ENCODE measurements around the gene FAN1.

FAN1 gene

GRCh38 chr15:30956216-30957124 lies 52.8 kb downstream of the FAN1 start:
- no peak for DNase-seq (ENCODE audit: low spot score)

- DNase-seq (ENCODE audit: low spot score) = no peak
Observed at GRCh38 chr15:30958219-30958618, 54.5 kb downstream of the FAN1 start.

GRCh38 chr15:30962079-30962478 lies 58.4 kb downstream of the FAN1 start:
- DNase-seq (ENCODE audit: low spot score) = no peak

- no peak for DNase-seq (ENCODE audit: low spot score)
Observed at GRCh38 chr15:30962659-30963058, 58.9 kb downstream of the FAN1 start.

- DNase-seq (ENCODE audit: low spot score) = no peak
Observed at GRCh38 chr15:30963681-30964080, 60.0 kb downstream of the FAN1 start.

- DNase-seq (ENCODE audit: low spot score) = no peak
Observed at GRCh38 chr15:30969724-30970123, 66.0 kb downstream of the FAN1 start.

- DNase-seq (ENCODE audit: low spot score) = no peak
Observed at GRCh38 chr15:30973379-30973778, 69.7 kb downstream of the FAN1 start.

- DNase-seq (ENCODE audit: low spot score) = no peak
Observed at GRCh38 chr15:30974112-30974511, 70.4 kb downstream of the FAN1 start.

- DNase-seq (ENCODE audit: low spot score) = no peak
Observed at GRCh38 chr15:30978328-30978727, 74.6 kb downstream of the FAN1 start.

GRCh38 chr15:30979457-30979856 lies 75.7 kb downstream of the FAN1 start:
- DNase-seq (ENCODE audit: low spot score) = no peak

GRCh38 chr15:30984118-30984517 lies 80.4 kb downstream of the FAN1 start:
- DNase-seq (ENCODE audit: low spot score) = no peak

- no peak for DNase-seq (ENCODE audit: low spot score)
Observed at GRCh38 chr15:30984542-30984941, 80.8 kb downstream of the FAN1 start.

- DNase-seq (ENCODE audit: low spot score) = no peak
Observed at GRCh38 chr15:30985081-30985531, 81.4 kb downstream of the FAN1 start.

- DNase-seq (ENCODE audit: low spot score) = no peak
Observed at GRCh38 chr15:30990036-30990435, 86.3 kb downstream of the FAN1 start.

- no peak for DNase-seq (ENCODE audit: low spot score)
Observed at GRCh38 chr15:30990446-30991254, 86.9 kb downstream of the FAN1 start.

GRCh38 chr15:30991255-30992235 lies 87.8 kb downstream of the FAN1 start, which contains the start of gene MTMR10:
Gene MTMR10, minus strand, starts transcription at chr15:30991628. Its CDS starts 122 bp downstream, at chr15:30991506.
- peak; percentile 55 for DNase-seq (ENCODE audit: low spot score)

- no peak for DNase-seq (ENCODE audit: low spot score)
Observed at GRCh38 chr15:30992249-30992864, 88.6 kb downstream of the FAN1 start.
